Measurements from ENCODE around the gene FARS2.

DNA sequence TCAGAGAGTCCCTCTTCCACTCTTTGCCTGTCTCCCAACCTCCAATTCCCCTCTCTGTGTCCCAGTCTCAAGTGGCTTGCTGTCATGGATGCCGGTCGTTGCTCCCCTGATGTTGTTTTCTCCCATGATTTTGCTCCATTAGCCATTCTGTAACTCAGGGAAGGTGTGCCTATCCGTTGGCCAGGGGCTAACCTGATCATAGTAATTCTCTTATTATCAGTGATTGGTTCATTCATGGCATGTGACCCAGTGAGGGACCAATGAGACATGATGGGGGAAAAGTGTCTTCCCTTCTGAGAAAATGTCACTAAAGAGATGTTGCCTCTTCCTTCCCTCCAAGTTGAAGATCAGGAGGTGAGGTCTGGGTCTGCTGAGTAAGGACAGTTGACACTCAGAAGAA, 214.5 kb downstream of the FARS2 start:
- TF ChIP-seq, protein P1, sequence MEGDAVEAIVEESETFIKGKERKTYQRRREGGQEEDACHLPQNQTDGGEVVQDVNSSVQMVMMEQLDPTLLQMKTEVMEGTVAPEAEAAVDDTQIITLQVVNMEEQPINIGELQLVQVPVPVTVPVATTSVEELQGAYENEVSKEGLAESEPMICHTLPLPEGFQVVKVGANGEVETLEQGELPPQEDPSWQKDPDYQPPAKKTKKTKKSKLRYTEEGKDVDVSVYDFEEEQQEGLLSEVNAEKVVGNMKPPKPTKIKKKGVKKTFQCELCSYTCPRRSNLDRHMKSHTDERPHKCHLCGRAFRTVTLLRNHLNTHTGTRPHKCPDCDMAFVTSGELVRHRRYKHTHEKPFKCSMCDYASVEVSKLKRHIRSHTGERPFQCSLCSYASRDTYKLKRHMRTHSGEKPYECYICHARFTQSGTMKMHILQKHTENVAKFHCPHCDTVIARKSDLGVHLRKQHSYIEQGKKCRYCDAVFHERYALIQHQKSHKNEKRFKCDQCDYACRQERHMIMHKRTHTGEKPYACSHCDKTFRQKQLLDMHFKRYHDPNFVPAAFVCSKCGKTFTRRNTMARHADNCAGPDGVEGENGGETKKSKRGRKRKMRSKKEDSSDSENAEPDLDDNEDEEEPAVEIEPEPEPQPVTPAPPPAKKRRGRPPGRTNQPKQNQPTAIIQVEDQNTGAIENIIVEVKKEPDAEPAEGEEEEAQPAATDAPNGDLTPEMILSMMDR (IDR thresholded peaks at IDR 0.05; ENCODE audit: low read depth, low read length), result no peak
- TF ChIP-seq EZH2phosphoT487 (IDR thresholded peaks at IDR 0.05; ENCODE audit: low read depth), result no peak

Measured in OCI-LY3 (cell line).